H1 (cell line): ENCODE measurements around the gene SWT1. TPM values are rescaled to one million over a fixed set of nuclear protein-coding genes. Genes with fewer than 3 reads are reported as not detected.

ENCODE experiments used
- CTCF ChIA-PET: fragments of 300-600 bp; sonication (Branson Sonifier 250); formaldehyde crosslinking; loops from one replicate; lab custom pipeline; 2021; ENCODE audit not compliant: partially characterized antibody; lab: Charles Lee
- POLR2A ChIA-PET: fragments of 300-600 bp; sonication (Branson Sonifier 250); formaldehyde crosslinking; loops from one replicate; lab custom pipeline; 2021; ENCODE audit warnings: inconsistent platforms; ENCODE audit not compliant: partially characterized antibody; lab: Charles Lee
- DNase-seq, 2 experiments: peaks; one replicate each; pipeline versions ENCODE4 v3.0.0 to v3.0.0-alpha.2; 2010 to 2022; ENCODE audit warnings: low spot score in 2 of 2, low read depth in 1 of 2, mixed read lengths in 1 of 2
- FAIRE-seq: peaks from 2 replicates; lab custom pipeline; 2011; peaks lifted over from hg19 to GRCh38; lab: Jason Lieb, UNC
- H2AFZ ChIP-seq: 2 replicates; pipeline ENCODE4 v1.8.1; 2012; ENCODE audit warnings: low read length, inconsistent platforms
- H2AK5ac ChIP-seq: 2 replicates; pipeline ENCODE4 v1.6.1; 2013; ENCODE audit warnings: low read depth, low read length
- H2BK120ac ChIP-seq: replicated peaks from 2 replicates; pipeline ENCODE3; 2013; ENCODE audit warnings: low read depth, low read length, inconsistent platforms
- H2BK12ac ChIP-seq: 2 replicates; pipeline ENCODE4 v1.6.1; 2013; ENCODE audit warnings: low read depth, low read length
- H2BK15ac ChIP-seq: 2 replicates; pipeline ENCODE4 v1.6.1; 2013; ENCODE audit warnings: low read length
- H2BK20ac ChIP-seq: 2 replicates; pipeline ENCODE4 v1.6.1; 2013; ENCODE audit warnings: low read length
- H2BK5ac ChIP-seq: 2 replicates; pipeline ENCODE4 v1.6.1; 2013; ENCODE audit warnings: low read depth, low read length
- H3K14ac ChIP-seq: 2 replicates; pipeline ENCODE4 v1.6.1; 2013; ENCODE audit warnings: inconsistent platforms; ENCODE audit not compliant: insufficient read length
- H3K18ac ChIP-seq: 2 replicates; pipeline ENCODE4 v1.6.1; 2013; ENCODE audit warnings: low read length; ENCODE audit errors: extremely low read depth
- H3K23ac ChIP-seq: 2 replicates; pipeline ENCODE4 v1.6.1; 2013; ENCODE audit warnings: inconsistent platforms; ENCODE audit not compliant: insufficient read length
- H3K23me2 ChIP-seq: 2 replicates; pipeline ENCODE4 v1.6.1; 2013; ENCODE audit warnings: low read depth, low read length
- H3K27ac ChIP-seq: 2 replicates; pipeline ENCODE4 v1.6.1; 2011; ENCODE audit warnings: low read depth, low read length, inconsistent platforms
- H3K27me3 ChIP-seq, 4 experiments: replicated peaks in 1 of 4; 1 replicate in 1 of 4; 2 replicates in 3 of 4; pipeline versions ENCODE4 v1.6.1 to v1.8.1; 2011 to 2013; ENCODE audit warnings: low read length in 3 of 4, mild to moderate bottlenecking in 3 of 4, inconsistent platforms in 2 of 4, mixed read lengths in 2 of 4, moderate library complexity in 1 of 4; ENCODE audit not compliant: control insufficient read depth in 3 of 4, insufficient read depth in 3 of 4; ENCODE audit errors: extremely low read depth in 1 of 4
- H3K36me3 ChIP-seq, 4 experiments: 2 replicates each; pipeline versions ENCODE4 v1.6.1 to v1.8.1; 2011 to 2013; ENCODE audit warnings: mild to moderate bottlenecking in 4 of 4, low read length in 3 of 4, moderate library complexity in 2 of 4, control low read depth in 1 of 4, inconsistent platforms in 1 of 4; ENCODE audit not compliant: insufficient read depth in 4 of 4, control insufficient read depth in 2 of 4
- H3K4ac ChIP-seq: replicated peaks from 2 replicates; pipeline ENCODE3; 2013; ENCODE audit warnings: low read length, low read depth, mixed read lengths, inconsistent platforms; ENCODE audit not compliant: insufficient read length
- H3K4me1 ChIP-seq, 4 experiments: replicated peaks in 1 of 4; 1 replicate in 1 of 4; 2 replicates in 3 of 4; pipeline versions ENCODE4 v1.6.1 to v1.8.1; 2011 to 2013; ENCODE audit warnings: low read length in 3 of 4, inconsistent platforms in 2 of 4, mixed read lengths in 1 of 4; ENCODE audit not compliant: insufficient read depth in 4 of 4, control insufficient read depth in 3 of 4
- H3K4me2 ChIP-seq, 2 experiments: 2 replicates each; pipeline versions ENCODE4 v1.6.1 to v1.8.1; 2011 to 2013; ENCODE audit warnings: low read depth in 2 of 2, low read length in 2 of 2, control low read depth in 1 of 2, inconsistent platforms in 1 of 2, mild to moderate bottlenecking in 1 of 2; ENCODE audit not compliant: insufficient read depth in 1 of 2
- H3K4me3 ChIP-seq, 4 experiments: fragments of 200-600, 300-600 bp in 1 of 4; sonication (generic), shearing (Covaris generic), sonication (Bioruptor Twin) in 1 of 4; 2 replicates each; pipeline versions ENCODE4 v1.5.1 to v1.8.1; 2011 to 2016; ENCODE audit warnings: low read length in 4 of 4, low read depth in 3 of 4, control low read depth in 2 of 4, inconsistent platforms in 2 of 4, mild to moderate bottlenecking in 2 of 4, mixed read lengths in 1 of 4, moderate library complexity in 1 of 4; ENCODE audit not compliant: insufficient read depth in 2 of 4; ENCODE audit errors: extremely low read depth in 1 of 4
- H3K56ac ChIP-seq: replicated peaks from 2 replicates; pipeline ENCODE3; 2013; ENCODE audit warnings: low read depth, mild to moderate bottlenecking, mixed read lengths, low read length, inconsistent platforms; ENCODE audit not compliant: insufficient read length
- H3K79me1 ChIP-seq: 2 replicates; pipeline ENCODE4 v1.6.1; 2013; ENCODE audit warnings: low read depth, low read length, control low read depth
- H3K79me2 ChIP-seq, 2 experiments: 2 replicates each; pipeline versions ENCODE4 v1.6.1 to v1.8.1; 2012 to 2013; ENCODE audit warnings: low read length in 2 of 2, mild to moderate bottlenecking in 2 of 2, inconsistent platforms in 1 of 2; ENCODE audit not compliant: insufficient read depth in 2 of 2, control insufficient read depth in 1 of 2
- H3K9ac ChIP-seq, 4 experiments: replicated peaks in 1 of 4; 1 replicate in 1 of 4; 2 replicates in 3 of 4; pipeline versions ENCODE4 v1.6.1 to v1.8.1; 2011 to 2013; ENCODE audit warnings: low read depth in 3 of 4, low read length in 3 of 4, control low read depth in 2 of 4, mild to moderate bottlenecking in 2 of 4, moderate library complexity in 2 of 4, inconsistent platforms in 1 of 4; ENCODE audit errors: extremely low read depth in 1 of 4
- H3K9me3 ChIP-seq, 2 experiments: 2 replicates each; pipeline versions ENCODE4 v1.6.1 to v1.8.1; 2012 to 2013; ENCODE audit warnings: mild to moderate bottlenecking in 2 of 2, moderate library complexity in 2 of 2, control low read depth in 1 of 2, inconsistent platforms in 1 of 2, low read depth in 1 of 2, low read length in 1 of 2, mixed read lengths in 1 of 2; ENCODE audit not compliant: insufficient read depth in 2 of 2
- H4K20me1 ChIP-seq, 2 experiments: replicated peaks in 1 of 2; 2 replicates each; pipeline versions ENCODE3 to v1.8.1; 2011 to 2013; ENCODE audit warnings: inconsistent platforms in 2 of 2, low read length in 2 of 2, mild to moderate bottlenecking in 1 of 2; ENCODE audit not compliant: insufficient read depth in 2 of 2, control insufficient read depth in 1 of 2
- H4K5ac ChIP-seq: 2 replicates; pipeline ENCODE4 v1.6.1; 2013; ENCODE audit warnings: low read length, low read depth, mixed read lengths, inconsistent platforms; ENCODE audit not compliant: insufficient read length
- H4K8ac ChIP-seq: 2 replicates; pipeline ENCODE4 v1.8.0; 2013; ENCODE audit warnings: mild to moderate bottlenecking, moderate library complexity, low read length, inconsistent platforms; ENCODE audit not compliant: insufficient read depth; ENCODE audit errors: extremely low read depth
- H4K91ac ChIP-seq: replicated peaks from 2 replicates; pipeline ENCODE3; 2013; ENCODE audit warnings: low read length, mixed read lengths, inconsistent platforms; ENCODE audit not compliant: insufficient read length
- CBX8 ChIP-seq: fragments of 300-800, 300-1000 bp; sonication (generic); IDR thresholded peaks from 2 replicates; pipeline ENCODE4 v1.7.1; 2016; ENCODE audit warnings: low read depth, low read length, borderline replicate concordance
- CHD2 ChIP-seq: IDR thresholded peaks from 2 replicates; pipeline ENCODE4 v1.6.1; 2012; ENCODE audit warnings: low read length, improper control_type of control experiment
- EGR1 ChIP-seq: IDR thresholded peaks from 2 replicates; pipeline ENCODE4 v1.6.1; 2011; ENCODE audit warnings: low read depth, low read length, borderline replicate concordance
- HDAC2 ChIP-seq, 2 experiments: fragments of 300-600 bp in 1 of 2; sonication (generic) in 1 of 2; IDR thresholded peaks; 2 replicates each; pipeline ENCODE4 v1.6.1; 2011 to 2012; ENCODE audit warnings: low read depth in 2 of 2, low read length in 2 of 2, mild to moderate bottlenecking in 2 of 2, moderate library complexity in 2 of 2, borderline replicate concordance in 1 of 2, inconsistent platforms in 1 of 2
- JUN ChIP-seq: IDR thresholded peaks from 2 replicates; pipeline ENCODE4 v1.6.1; 2011; ENCODE audit warnings: low read depth, mild to moderate bottlenecking, improper control_type of control experiment, low read length
- KDM5A ChIP-seq: fragments of 200-600 bp; IDR thresholded peaks from 2 replicates; pipeline ENCODE4 v1.7.1; 2012; ENCODE audit warnings: mild to moderate bottlenecking, low read length, inconsistent platforms, mixed read lengths
- NRF1 ChIP-seq: IDR thresholded peaks from 2 replicates; pipeline ENCODE4 v1.6.1; 2011; ENCODE audit warnings: mild to moderate bottlenecking, low read depth, low read length, improper control_type of control experiment
- RXRA ChIP-seq: IDR thresholded peaks from 2 replicates; pipeline ENCODE4 v1.6.1; 2011; ENCODE audit warnings: low read depth, mild to moderate bottlenecking, low read length, moderate library complexity; ENCODE audit not compliant: insufficient read depth
- SIRT6 ChIP-seq: IDR thresholded peaks from one replicate; pipeline ENCODE4 v1.7.1; 2012; ENCODE audit warnings: low read length, inconsistent platforms
- SRF ChIP-seq: IDR thresholded peaks from 2 replicates; pipeline ENCODE4 v1.6.1; 2011; ENCODE audit warnings: mild to moderate bottlenecking, low read depth, low read length, moderate library complexity
- TAF7 ChIP-seq: optimal IDR thresholded peaks from 2 replicates; pipeline ENCODE3; 2011; ENCODE audit warnings: low read depth, mild to moderate bottlenecking, inconsistent platforms, low read length, moderate library complexity, borderline replicate concordance
- USF2 ChIP-seq: IDR thresholded peaks from 2 replicates; pipeline ENCODE4 v1.6.1; 2011; ENCODE audit warnings: low read length, improper control_type of control experiment
- whole genome bisulfite sequencing, 2 experiments: shearing (Covaris generic) in 1 of 2; methylation state at CpG; one replicate each; pipeline versions ENCODE4 v1.1.6 to v1.1.7; 2013 to 2015; ENCODE audit warnings: low lambda C conversion rate in 2 of 2, mixed read lengths in 2 of 2, inconsistent platforms in 1 of 2, low coverage in 1 of 2, missing lambda C conversion rate in 1 of 2; ENCODE audit not compliant: insufficient replicate concordance in 2 of 2, insufficient coverage in 1 of 2, insufficient read length in 1 of 2; ENCODE audit errors: extremely low coverage in 1 of 2, missing lambda C conversion rate in 1 of 2; 5-methylcytosine and 5-hydroxymethylcytosine counted together
- polyA plus RNA-seq, 7 experiments: library from polyadenylated mRNA; depleted of rRNA in 3 of 7; stranded (reverse) in 5 of 7; unstranded in 2 of 7; fragments of >200 nt in 5 of 7; fragments of 200-250 nt in 2 of 7; gene quantifications; 1 replicate in 5 of 7; 2 replicates in 1 of 7; 4 replicates in 1 of 7; pipeline versions ENCODE4 v1.2.1 to v1.2.3, GENCODE V29; 2011 to 2013; ENCODE audit warnings: missing spikeins in 2 of 7, mixed read lengths in 2 of 7
- total RNA-seq: library from RNA; stranded (reverse); fragmentation: NEBNext Ultra II Directional; extraction: Animal tissue kit (Norgen Biotek cat#: 25700); gene quantifications from 2 replicates; pipeline ENCODE4 v1.2.1, GENCODE V29; 2021

SWT1 gene
- total and polyA plus RNA-seq, 2 of the 8 experiments (the other 6 are each of a cell fraction or from before 2014, with no cell fraction given) = 1.4 to 6.2 TPM

- Histone ChIP-seq H3K9ac (no peak overlapping the region), H2AFZ (no peak overlapping the region), H2AK5ac (no peak overlapping the region), H2BK20ac (no peak overlapping the region), H3K27me3 (no peaks in the 10 kb centered on the region), H3K14ac (no peak overlapping the region), H4K8ac (no peak overlapping the region), H3K9me3 (no peaks in the 10 kb centered on the region; a peak in 1 of 4 replicates), H3K79me2 (no peaks in the 10 kb centered on the region), H4K91ac (no peak overlapping the region), H3K56ac (no peak overlapping the region), H3K36me3 (no peaks in the 10 kb centered on the region), H2BK15ac (no peak overlapping the region), H2BK120ac (no peak overlapping the region), H2BK12ac (no peak overlapping the region), H4K20me1 (no peaks in the 10 kb centered on the region), H3K27ac (no peak overlapping the region), H3K4ac (no peak overlapping the region), H3K23ac (no peak overlapping the region), H3K4me1 (no peaks in the 10 kb centered on the region), H3K79me1 (no peaks in the 10 kb centered on the region), H3K4me3 (no peak overlapping the region), H3K23me2 (no peaks in the 10 kb centered on the region), H2BK5ac (no peak overlapping the region), H4K5ac (no peak overlapping the region), H3K4me2 (no peak overlapping the region), H3K18ac (no peak overlapping the region)
- CTCF ChIA-PET = interaction anchor here (1.3 kb wide), 1 partner anchor 11 kb away, joined by 3 read pairs; no protein-coding TSS in a partner anchor
- TF ChIP-seq CBX8 (no peak), SIRT6 (no peak), NRF1 (no peak), JUN (no peak), SRF (no peak), HDAC2 (IDR thresholded peaks at IDR 0.05; ENCODE audit: borderline replicate concordance in 1 of 2, low read depth in 2 of 2, low read length in 2 of 2) (no peak), USF2 (no peak), TAF7 (no peak), RXRA (no peak), KDM5A (no peak), CHD2 (no peak), EGR1 (no peak)
- FAIRE-seq (no peak), DNase-seq (no peak)
- WGBS, 2 experiments = 76% methylated on average over 1 of the region's 1 CpG; no CpG with 5 or more reads in 1 of the 2 experiments
- POLR2A ChIA-PET = interaction anchor here (1.2 kb wide), 1 partner anchor 20 kb away, joined by 4 read pairs; no protein-coding TSS in a partner anchor
Observed at GRCh38 chr1:185258676-185259075, 101.7 kb downstream of the SWT1 start.
